Activated naive CD8-positive, alpha-beta T cell treated with anti-CD3 and anti-CD28 coated beads for 36 hours (primary cell): ENCODE data around the gene SF3B2. TPM values are rescaled to one million over a fixed set of nuclear protein-coding genes. Genes with fewer than 3 reads are reported as not detected.
"Not testable (repeated sequence)": the region's sequence is repeated elsewhere in the genome, so short reads cannot be mapped to it uniquely, and the experiment has no call there.

Experiments
- DNase-seq: peaks from one replicate; pipeline ENCODE4 v3.0.0; 2021
- H3K27ac Mint-ChIP-seq: one replicate; pipeline ENCODE4 v1.8.0; 2022; ENCODE audit warnings: mild to moderate bottlenecking, moderate library complexity, mixed read lengths
- H3K27me3 Mint-ChIP-seq: one replicate; pipeline ENCODE4 v1.8.0; 2022; ENCODE audit warnings: mild to moderate bottlenecking, mixed read lengths
- H3K36me3 Mint-ChIP-seq: one replicate; pipeline ENCODE4 v1.8.0; 2021; ENCODE audit warnings: mild to moderate bottlenecking, mixed read lengths
- H3K4me1 Mint-ChIP-seq: one replicate; pipeline ENCODE4 v1.8.0; 2021; ENCODE audit warnings: mixed read lengths
- H3K4me3 Mint-ChIP-seq: one replicate; pipeline ENCODE4 v1.8.0; 2022; ENCODE audit warnings: mild to moderate bottlenecking, moderate library complexity, mixed read lengths
- H3K9me3 Mint-ChIP-seq: one replicate; pipeline ENCODE4 v1.8.0; 2022; ENCODE audit warnings: mixed read lengths
- total RNA-seq, 2 experiments: library from RNA; stranded (reverse); gene quantifications; one replicate each; pipeline ENCODE4 v1.2.3, GENCODE V29; 2021

SF3B2 gene
- total RNA-seq, 2 experiments from 2014 or later, result 268 TPM

- DNase-seq, result no peak
- no peak overlapping the region for H3K4me3 Mint-ChIP-seq
- peaks cover 5% of the 10 kb centered on the region for H3K4me1 Mint-ChIP-seq
- H3K27me3 Mint-ChIP-seq, result peaks cover 22% of the 10 kb centered on the region
- H3K27ac Mint-ChIP-seq, result no peak overlapping the region
- H3K9me3 Mint-ChIP-seq, result no peaks in the 10 kb centered on the region
- H3K36me3 Mint-ChIP-seq, result no peaks in the 10 kb centered on the region
These were observed 39.0 kb upstream of the SF3B2 start for GRCh38 chr11:66012946-66013761.

DNA sequence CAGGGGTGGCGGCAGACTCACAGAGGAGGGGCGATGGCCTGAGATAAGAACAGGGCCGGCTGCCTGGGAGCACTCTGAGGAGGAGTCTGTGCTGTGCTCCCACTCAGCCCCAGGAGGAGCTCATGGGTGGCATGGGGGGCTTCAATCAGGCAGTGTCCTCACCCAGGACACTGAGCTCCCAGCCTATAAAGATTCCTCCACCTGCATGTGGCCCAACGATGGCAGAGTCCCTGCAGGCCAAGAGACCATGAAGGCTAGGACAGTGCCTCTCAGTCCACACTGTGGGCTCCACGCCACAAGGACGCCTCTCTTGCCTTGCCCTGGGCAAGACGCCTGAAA, 38.4 kb upstream of the SF3B2 start:
- H3K36me3 Mint-ChIP-seq, result no peaks in the 10 kb centered on the region
- H3K9me3 Mint-ChIP-seq, result no peaks in the 10 kb centered on the region
- no peak for DNase-seq

DNA sequence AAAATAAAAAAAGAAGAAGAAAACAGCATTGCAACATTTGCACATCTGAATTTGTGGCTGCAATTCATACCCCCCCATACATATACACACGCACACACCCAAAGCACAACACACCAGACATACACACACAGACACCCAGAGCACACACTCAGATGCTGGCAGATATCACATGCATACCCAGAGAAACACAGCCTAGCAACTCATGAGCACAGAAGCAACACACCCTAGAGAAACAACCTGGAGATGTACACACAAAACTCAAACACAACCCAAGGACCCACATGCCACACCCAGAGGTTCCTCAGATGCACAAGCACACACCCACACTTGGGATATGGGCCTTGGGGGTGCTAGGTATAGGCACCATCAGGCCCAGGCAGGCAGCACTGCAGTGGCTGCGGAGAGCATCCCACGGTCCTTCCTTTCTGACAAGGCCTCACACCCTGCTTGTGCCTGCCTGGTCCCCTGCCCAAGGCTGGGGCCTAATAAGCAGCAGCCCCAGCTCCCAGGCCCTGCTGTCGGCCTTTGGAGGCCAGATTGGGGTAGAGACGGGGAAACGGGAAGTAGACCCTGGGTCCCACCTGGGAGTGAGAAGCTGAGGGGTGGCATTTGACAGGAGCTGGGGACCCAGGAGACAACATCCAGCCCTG, 37.2 kb upstream of the SF3B2 start:
- Mint-ChIP-seq H3K9me3 (no peaks in the 10 kb centered on the region), H3K27me3 (peaks cover 22% of the 10 kb centered on the region), H3K27ac (no peak overlapping the region), H3K36me3 (no peaks in the 10 kb centered on the region), H3K4me3 (no peak overlapping the region), H3K4me1 (peaks cover 5% of the 10 kb centered on the region)
- no peak for DNase-seq

More for the DNA sequence above, 38.4 kb upstream of the SF3B2 start:
- Mint-ChIP-seq H3K27me3 (peaks cover 22% of the 10 kb centered on the region), H3K4me3 (no peak overlapping the region), H3K4me1 (peaks cover 5% of the 10 kb centered on the region), H3K27ac (no peak overlapping the region)

GRCh38 chr11:66015454-66015881, 36.7 kb upstream of the SF3B2 start:
- Mint-ChIP-seq H3K36me3 (no peaks in the 10 kb centered on the region), H3K4me3 (no peak overlapping the region), H3K27ac (no peak overlapping the region), H3K9me3 (no peaks in the 10 kb centered on the region), H3K4me1 (peaks cover 5% of the 10 kb centered on the region), H3K27me3 (peaks cover 22% of the 10 kb centered on the region)
- DNase-seq, result no peak

DNA sequence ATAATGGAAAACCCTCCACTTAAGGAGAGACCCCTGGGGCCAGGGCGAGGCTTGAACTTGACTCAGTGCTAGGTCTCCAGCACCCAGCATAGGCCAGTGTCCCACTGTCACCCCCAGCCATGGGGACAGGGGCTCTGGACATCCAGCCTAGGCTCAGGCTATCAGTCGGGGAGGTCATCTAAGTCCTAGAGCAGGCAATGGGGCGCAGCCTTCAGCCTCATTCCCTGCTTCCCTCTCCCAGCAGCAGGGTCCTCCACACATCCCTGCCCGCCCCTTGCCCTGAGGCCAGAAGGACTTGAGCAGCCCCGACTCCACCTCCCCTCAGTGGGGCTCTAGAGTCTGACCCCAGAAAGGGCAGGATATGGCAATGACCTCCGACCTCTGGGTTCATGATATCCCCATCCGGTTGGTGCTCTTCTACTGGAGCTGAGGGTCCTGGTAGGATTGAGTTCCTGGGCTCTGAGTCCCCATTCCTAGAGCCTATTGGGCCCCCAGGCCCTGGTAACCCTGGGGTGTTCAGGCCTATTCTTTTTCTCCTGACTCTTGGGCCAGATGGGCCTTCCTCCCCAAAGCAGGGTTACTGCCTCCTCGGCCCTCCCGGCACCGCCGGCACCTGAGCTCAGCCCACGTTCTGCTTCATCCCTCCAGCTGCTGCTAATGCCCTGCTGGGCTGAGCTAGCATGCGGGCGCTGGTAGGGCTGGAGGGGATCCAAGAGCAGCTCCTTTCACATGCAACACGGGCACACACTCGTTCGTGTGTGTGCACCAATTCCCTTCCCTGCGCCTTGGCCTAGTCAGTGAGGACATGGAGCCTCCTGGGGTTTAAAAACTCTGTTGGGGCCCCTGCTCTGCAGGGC, 36.0 kb upstream of the SF3B2 start:
- DNase-seq, result no peak
- Mint-ChIP-seq H3K36me3 (no peaks in the 10 kb centered on the region), H3K27ac (no peak overlapping the region), H3K27me3 (peaks cover 22% of the 10 kb centered on the region), H3K4me3 (no peak overlapping the region), H3K4me1 (peaks cover 7% of the 10 kb centered on the region), H3K9me3 (no peaks in the 10 kb centered on the region)

DNA sequence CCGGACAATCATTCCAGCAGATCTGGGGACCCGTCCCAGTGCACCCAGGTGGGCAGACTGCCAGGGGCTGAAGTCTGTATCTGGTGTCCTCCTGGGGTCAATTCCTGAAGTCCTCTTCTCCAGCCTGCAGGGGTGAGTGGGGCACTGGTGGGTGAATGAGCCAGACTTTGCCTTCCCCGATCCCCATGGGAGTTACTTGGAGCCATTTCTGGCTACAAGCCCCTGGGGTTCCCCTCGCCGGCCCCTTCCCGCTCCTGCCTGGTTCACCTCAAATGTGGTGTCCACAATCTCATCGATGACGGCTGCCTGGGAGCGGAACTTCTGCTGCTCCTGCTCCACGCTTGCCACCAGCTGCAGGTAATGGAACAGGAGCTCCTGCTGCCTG, 35.4 kb upstream of the SF3B2 start:
- DNase-seq, result no peak
- no peak overlapping the region for H3K27ac Mint-ChIP-seq
- H3K36me3 Mint-ChIP-seq, result no peaks in the 10 kb centered on the region
- no peak overlapping the region for H3K4me3 Mint-ChIP-seq
- peaks cover 10% of the 10 kb centered on the region for H3K4me1 Mint-ChIP-seq
- H3K27me3 Mint-ChIP-seq, result peaks cover 22% of the 10 kb centered on the region
- no peaks in the 10 kb centered on the region for H3K9me3 Mint-ChIP-seq

GRCh38 chr11:66017321-66017720, 34.8 kb upstream of the SF3B2 start:
- no peaks in the 10 kb centered on the region for H3K36me3 Mint-ChIP-seq
- peaks cover 18% of the 10 kb centered on the region for H3K27me3 Mint-ChIP-seq
- no peaks in the 10 kb centered on the region for H3K9me3 Mint-ChIP-seq
- no peak for DNase-seq
- H3K4me3 Mint-ChIP-seq, result no peak overlapping the region
- peaks cover 10% of the 10 kb centered on the region for H3K4me1 Mint-ChIP-seq
- no peak overlapping the region for H3K27ac Mint-ChIP-seq

GRCh38 chr11:66020212-66020611, 32.0 kb upstream of the SF3B2 start:
- H3K27me3 Mint-ChIP-seq, result peaks cover 10% of the 10 kb centered on the region
- H3K9me3 Mint-ChIP-seq, result no peaks in the 10 kb centered on the region
- H3K36me3 Mint-ChIP-seq, result no peaks in the 10 kb centered on the region
- peaks cover 13% of the 10 kb centered on the region for H3K4me1 Mint-ChIP-seq
- no peak for DNase-seq
- no peak overlapping the region for H3K4me3 Mint-ChIP-seq
- H3K27ac Mint-ChIP-seq, result no peak overlapping the region

DNA sequence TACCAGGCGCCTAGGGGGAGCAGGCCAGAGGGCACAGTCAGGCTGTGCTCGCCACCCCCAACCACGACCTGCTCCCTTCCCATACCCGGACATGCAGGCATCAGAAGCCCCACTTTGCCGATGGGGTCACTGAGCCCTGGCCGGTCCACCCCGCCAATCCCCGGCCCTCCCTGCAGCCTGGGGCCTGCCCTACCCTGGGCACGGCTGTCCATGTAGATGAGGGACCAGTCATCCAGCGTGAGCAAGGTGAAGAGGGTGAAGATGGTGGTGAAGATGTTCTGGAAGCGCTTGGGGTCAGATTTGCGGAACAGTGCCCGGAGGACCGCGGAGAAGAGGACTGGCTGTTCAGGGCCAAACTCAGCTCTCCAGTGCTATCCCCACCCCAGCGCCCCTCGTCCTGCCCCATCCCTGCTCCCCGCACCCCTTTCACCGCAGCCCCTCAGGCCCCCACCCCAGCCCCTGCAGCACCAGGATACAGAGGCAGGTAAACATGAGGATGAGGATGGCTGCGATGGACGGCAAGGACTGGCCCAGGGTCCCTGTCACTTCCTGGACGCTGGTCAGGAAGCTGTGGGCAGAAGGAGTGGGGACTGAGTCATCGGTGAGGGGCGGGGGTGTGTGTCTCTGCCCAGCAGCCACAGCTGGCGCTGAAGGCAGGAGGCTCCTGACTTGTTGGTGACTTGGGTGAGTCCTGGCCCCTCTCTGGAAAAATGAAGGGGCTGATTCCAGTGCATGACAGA, 31.4 kb upstream of the SF3B2 start:
- Mint-ChIP-seq H3K4me1 (peaks cover 13% of the 10 kb centered on the region), H3K9me3 (no peaks in the 10 kb centered on the region), H3K27me3 (peaks cover 10% of the 10 kb centered on the region), H3K4me3 (no peak overlapping the region), H3K27ac (no peak overlapping the region), H3K36me3 (no peaks in the 10 kb centered on the region)
- DNase-seq, result peak; percentile 30

GRCh38 chr11:66022401-66023185, 29.6 kb upstream of the SF3B2 start:
- Mint-ChIP-seq H3K27me3 (peaks cover 10% of the 10 kb centered on the region), H3K9me3 (no peaks in the 10 kb centered on the region), H3K4me3 (peak overlapping the region; percentile 27), H3K4me1 (peaks cover 10% of the 10 kb centered on the region), H3K36me3 (no peaks in the 10 kb centered on the region), H3K27ac (no peak overlapping the region)
- peak; percentile 82 for DNase-seq

DNA sequence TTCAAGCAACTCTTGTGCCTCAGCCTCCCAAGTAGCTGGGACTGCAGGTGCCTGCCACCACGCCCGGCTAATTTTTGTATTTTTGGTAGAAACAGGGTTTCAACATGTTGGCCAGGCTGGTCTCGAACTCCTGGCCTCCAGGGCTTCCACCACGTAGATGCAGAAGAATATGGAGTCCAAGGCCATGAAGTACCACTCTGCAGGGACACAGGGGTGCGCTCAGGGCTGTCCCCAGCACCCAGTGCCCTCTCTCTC, 29.1 kb upstream of the SF3B2 start:
- H3K4me1 Mint-ChIP-seq, H3K4me3 Mint-ChIP-seq, H3K9me3 Mint-ChIP-seq, H3K27ac Mint-ChIP-seq, DNase-seq, H3K27me3 Mint-ChIP-seq, H3K36me3 Mint-ChIP-seq: not testable (repeated sequence)

DNA sequence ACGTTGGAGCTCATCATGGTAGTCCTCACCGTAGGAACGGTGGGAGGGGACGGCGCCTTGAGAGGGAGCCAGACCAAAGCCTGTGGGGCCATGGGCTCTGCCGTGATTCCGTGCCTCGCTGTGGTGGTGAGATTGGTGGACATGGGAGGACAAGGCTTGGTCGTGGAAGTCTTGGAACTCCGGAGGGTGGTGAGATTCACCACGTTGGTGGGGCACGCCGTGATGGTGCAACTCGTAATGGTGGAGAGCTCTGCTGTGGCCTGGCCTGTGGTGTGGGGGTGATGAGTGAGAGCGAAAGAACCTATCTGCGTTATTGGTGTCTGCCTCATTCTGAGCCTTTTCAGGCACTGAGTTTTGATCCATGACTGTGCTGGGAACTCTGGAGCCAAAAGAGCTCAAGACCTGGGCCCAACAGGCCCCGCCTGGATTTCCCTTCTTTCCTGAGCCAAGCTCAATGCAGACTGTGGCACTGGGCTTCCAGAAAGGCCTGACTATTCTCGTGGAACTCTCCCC, 26.1 kb upstream of the SF3B2 start, which contains the start of gene CATSPER1:
Gene CATSPER1, minus strand, starts transcription at position 463 of the 513 bp plus-strand sequence. Its CDS starts 100 bp downstream, at position 363.
- Mint-ChIP-seq H3K27me3 (peaks cover 10% of the 10 kb centered on the region), H3K27ac (no peak within 1 kb of the TSS), H3K9me3 (no peaks in the 10 kb centered on the region), H3K4me3 (no peak within 1 kb of the TSS), H3K36me3 (no peaks in the 10 kb centered on the region), H3K4me1 (peaks cover 7% of the 10 kb centered on the region)
- no peak for DNase-seq

- no peaks in the 10 kb centered on the region for H3K36me3 Mint-ChIP-seq
- H3K27ac Mint-ChIP-seq, result no peak overlapping the region
- no peaks in the 10 kb centered on the region for H3K9me3 Mint-ChIP-seq
- H3K4me3 Mint-ChIP-seq, result no peak overlapping the region
- peaks cover 4% of the 10 kb centered on the region for H3K27me3 Mint-ChIP-seq
- no peak for DNase-seq
- no peaks in the 10 kb centered on the region for H3K4me1 Mint-ChIP-seq
These were observed 19.0 kb upstream of the SF3B2 start for GRCh38 chr11:66032957-66033735.
